ENCODE measurements around the gene CFAP74. TPM values are rescaled to one million over a fixed set of nuclear protein-coding genes. Genes with fewer than 3 reads are reported as not detected.

Gene CFAP74
- total RNA-seq, 1 donor from 2014 or later, result not detected

DNA sequence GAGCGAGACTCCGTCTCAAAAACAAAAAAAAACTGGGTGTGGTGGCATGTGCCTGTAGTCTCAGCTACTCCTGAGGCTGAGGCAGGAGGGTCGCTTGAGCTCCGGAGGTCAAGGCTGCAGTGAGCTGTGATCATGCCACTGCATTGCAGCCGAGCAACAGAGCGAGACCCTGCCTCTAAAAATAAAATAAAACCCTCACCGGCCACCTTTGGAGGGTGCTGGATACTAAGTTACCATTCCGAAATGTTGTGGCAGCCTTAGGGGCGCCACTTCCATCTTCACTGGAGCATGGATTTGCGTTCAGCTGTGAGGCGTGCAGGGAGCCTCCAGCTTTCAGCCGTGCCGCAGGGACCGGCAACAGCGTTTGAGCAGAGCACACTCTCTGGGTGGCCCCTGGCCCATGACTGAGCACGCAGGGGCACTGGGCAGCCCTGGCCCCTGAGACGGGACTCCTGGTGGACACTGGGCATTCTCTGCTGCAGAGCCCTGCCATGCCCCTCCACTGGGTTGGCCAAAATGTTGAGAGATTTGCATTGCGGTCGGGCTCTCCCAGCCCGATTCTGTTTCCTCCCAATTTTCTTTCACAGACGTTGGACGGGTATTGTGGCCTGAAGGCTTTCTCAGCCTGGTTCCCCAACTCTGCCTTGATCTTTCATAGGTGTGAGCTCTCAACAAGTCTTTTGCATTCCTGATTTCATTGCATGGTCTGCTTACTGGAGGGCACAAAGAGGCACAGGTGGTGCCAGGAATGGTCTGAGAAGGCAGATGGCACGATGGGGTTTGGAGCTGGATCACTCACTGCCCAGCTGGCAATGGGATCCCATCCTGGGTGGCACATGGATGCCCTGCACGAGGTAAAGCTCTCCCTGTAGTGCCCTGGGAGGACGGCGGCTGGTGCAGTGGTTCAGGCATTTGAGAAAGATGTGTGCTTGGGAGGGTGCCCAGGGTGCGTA is 5.8 kb upstream of the CFAP74 start:
- H3K4me3 ChIP-seq (ENCODE audit: low read depth, low read length), result no peak overlapping the region
- TF ChIP-seq, protein P1, sequence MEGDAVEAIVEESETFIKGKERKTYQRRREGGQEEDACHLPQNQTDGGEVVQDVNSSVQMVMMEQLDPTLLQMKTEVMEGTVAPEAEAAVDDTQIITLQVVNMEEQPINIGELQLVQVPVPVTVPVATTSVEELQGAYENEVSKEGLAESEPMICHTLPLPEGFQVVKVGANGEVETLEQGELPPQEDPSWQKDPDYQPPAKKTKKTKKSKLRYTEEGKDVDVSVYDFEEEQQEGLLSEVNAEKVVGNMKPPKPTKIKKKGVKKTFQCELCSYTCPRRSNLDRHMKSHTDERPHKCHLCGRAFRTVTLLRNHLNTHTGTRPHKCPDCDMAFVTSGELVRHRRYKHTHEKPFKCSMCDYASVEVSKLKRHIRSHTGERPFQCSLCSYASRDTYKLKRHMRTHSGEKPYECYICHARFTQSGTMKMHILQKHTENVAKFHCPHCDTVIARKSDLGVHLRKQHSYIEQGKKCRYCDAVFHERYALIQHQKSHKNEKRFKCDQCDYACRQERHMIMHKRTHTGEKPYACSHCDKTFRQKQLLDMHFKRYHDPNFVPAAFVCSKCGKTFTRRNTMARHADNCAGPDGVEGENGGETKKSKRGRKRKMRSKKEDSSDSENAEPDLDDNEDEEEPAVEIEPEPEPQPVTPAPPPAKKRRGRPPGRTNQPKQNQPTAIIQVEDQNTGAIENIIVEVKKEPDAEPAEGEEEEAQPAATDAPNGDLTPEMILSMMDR (conservative IDR thresholded peaks at IDR 0.05; ENCODE audit: low read depth, low read length), result no peak
- no peak for DNase-seq (ENCODE audit: low read depth)

DNA sequence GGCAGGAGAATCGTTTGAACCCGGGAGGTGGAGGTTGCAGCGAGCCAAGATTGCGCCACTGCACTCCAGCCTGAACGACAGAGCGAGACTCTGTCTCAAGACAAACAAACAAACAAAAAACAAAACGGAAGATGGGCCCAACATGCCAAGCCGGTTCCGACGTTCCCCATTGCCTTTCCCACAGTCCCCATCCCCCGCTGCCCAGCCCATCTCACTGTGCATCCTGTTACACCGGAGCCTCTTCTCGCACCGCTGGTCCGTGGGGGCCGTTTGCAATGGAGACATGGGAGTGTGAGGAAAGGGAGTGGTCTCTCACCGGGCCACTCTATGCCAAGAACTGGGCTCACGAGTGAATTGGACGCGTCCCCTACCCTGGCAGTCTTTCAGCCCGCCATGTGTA is 1.3 kb upstream of the CFAP74 start:
- TF ChIP-seq, protein P1 (conservative IDR thresholded peaks at IDR 0.05; ENCODE audit: low read depth, low read length), result no peak
- DNase-seq (ENCODE audit: low read depth), result no peak
- no peak overlapping the region for H3K4me3 ChIP-seq (ENCODE audit: low read depth, low read length)

DNA sequence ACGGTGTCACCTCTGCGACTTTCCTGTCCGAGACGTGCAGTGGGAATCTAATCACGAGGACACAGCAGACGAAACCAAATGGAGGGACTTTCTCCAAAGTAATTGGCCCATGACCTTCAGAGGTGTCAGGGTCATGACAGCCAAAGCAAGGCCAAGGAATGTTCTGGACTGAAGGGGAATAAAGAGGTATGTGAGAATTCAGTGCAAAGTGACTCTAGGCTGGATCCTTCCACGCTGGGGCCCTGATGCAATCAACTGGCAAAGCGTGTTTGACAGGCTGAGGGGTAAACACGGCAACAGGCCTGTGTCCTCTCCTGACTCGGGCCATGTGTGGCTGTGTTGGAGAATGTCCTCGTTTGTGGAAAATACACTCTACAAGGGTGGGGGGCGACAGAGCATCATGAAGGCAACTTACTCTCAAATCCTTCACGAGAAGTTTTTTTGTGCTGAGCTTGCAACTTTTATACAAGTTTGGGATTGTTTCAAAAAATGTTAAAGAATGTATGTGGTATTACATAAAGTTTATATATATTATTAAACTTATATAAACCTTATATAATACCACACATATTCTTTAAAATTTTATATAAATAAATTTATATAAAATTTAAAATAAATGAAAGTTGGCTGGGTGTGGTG is 1.7 kb downstream of the CFAP74 start:
- DNase-seq (ENCODE audit: low read depth), result no peak
- TF ChIP-seq, protein P1 (conservative IDR thresholded peaks at IDR 0.05; ENCODE audit: low read depth, low read length), result no peak
- no peak overlapping the region for H3K4me3 ChIP-seq (ENCODE audit: low read depth, low read length)

DNA sequence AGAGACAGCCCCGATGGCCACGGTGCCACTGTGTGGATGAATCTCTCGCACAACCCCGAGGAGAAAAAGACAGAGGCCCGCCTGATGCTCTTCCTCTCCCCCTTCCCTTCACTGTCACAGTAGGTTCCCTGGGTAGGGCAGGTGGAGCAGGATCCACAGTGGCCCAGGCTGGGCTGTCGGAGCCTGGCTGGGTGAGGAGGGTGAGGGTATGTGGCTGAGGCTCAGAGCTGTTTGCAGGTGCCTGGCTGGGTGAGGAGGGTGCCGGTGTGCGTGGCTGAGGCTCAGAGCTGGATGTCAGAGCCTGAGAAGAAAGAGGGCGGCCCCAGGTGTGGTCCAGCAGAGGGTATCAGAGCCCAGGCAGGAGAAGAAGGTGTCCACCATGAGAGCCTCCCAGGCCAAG is 2.7 kb downstream of the CFAP74 start:
- DNase-seq (ENCODE audit: low read depth), result no peak
- H3K4me3 ChIP-seq (ENCODE audit: low read depth, low read length), result no peak overlapping the region
- TF ChIP-seq, protein P1 (conservative IDR thresholded peaks at IDR 0.05; ENCODE audit: low read depth, low read length), result no peak

DNA sequence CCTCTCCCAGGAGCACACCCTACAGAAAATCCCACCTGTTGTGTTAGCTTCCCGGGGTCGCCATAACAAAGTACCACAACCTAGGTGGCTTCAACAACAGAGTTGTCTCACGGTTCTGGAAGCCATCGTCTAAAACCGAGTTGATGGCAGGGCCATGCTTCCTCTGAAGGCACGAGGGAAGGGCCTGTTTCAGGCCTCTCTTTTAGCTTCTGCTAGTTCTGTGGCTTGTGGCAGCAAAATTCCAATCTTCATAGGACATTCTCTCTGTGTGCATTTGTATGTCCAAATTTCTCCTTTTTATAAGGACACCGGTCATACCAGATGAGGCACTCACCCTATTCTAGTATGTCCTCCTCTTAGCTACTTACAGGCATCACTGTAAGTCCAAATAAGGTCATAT is 3.2 kb downstream of the CFAP74 start:
- H3K4me3 ChIP-seq (ENCODE audit: low read depth, low read length), result no peak overlapping the region
- DNase-seq (ENCODE audit: low read depth), result no peak
- TF ChIP-seq, protein P1 (conservative IDR thresholded peaks at IDR 0.05; ENCODE audit: low read depth, low read length), result no peak

DNA sequence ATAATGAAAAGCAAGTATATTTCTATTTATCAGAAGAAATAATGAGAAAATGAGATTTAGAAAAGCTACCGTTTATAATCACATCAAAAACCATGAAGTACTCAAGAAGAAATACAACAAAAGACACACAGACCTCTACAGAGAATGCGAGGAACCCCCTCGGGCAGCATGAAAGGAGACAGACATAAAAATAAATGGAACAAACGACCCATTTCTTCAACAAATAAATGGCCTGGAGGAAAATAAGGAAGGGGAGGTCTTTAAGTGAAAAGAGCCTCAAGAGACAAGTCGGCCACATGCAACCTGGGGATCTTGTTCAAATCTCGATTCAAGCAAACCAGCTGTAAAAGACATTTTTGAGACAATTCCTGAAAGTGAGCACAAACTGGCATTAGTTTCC is 6.0 kb downstream of the CFAP74 start:
- TF ChIP-seq, protein P1 (conservative IDR thresholded peaks at IDR 0.05; ENCODE audit: low read depth, low read length), result no peak
- H3K4me3 ChIP-seq (ENCODE audit: low read depth, low read length), result no peak overlapping the region
- DNase-seq (ENCODE audit: low read depth), result no peak

Measured in epithelial cell of proximal tubule (primary cell).